NCI-H187 treated with DMSO at 0.1 percent for 48 hours (cell line): ENCODE results near the gene UNC5C.

Experiments
- DNase-seq: peaks from one replicate; lab custom pipeline; 2025; lab: John Stamatoyannopoulos, UW

Gene UNC5C

GRCh38 chr4:95217197-95217596, 331.6 kb downstream of the UNC5C start:
- no peak for DNase-seq

DNA sequence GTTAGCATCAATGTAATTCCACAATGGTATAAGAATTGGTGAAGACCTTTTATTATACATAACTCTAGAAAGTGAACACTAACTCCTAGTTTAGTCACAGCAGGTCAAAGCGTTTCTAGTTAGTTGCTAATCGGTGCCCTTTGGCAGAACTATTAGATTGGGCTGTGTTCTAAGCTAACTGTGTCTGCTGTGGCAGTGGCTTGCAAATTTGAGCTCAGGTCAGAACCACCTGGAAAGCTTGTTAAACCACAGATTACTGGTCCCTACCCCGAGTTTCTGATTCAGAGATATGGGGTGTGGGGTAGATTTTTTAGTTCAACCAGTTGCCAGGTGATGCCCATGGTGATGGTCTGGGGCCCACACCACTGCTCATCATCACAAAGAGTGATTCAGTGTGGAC, 332.1 kb downstream of the UNC5C start:
- no peak for DNase-seq

- no peak for DNase-seq
These were observed 332.7 kb downstream of the UNC5C start for GRCh38 chr4:95215991-95216605.

- DNase-seq, result no peak
These were observed 333.7 kb downstream of the UNC5C start for GRCh38 chr4:95215043-95215442.

DNA sequence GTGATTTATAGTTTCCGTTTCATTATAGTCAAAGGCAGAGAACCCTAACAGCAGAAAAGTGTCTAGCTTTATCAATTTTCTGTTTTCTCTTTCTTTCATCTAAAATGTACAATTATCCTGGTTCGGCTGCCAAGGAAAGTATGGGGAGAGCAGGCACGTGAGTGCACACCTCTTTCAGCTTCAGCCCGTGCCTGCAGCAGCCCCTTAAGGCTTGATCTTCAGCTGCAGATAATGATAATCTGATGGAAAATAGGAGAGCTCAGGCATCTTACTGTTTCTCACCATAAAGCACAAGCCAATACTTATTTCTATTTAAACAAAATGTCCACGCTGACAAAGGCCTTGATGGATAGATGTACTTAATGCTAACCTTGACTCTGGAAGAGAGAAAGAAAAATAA, 334.4 kb downstream of the UNC5C start:
- no peak for DNase-seq

DNA sequence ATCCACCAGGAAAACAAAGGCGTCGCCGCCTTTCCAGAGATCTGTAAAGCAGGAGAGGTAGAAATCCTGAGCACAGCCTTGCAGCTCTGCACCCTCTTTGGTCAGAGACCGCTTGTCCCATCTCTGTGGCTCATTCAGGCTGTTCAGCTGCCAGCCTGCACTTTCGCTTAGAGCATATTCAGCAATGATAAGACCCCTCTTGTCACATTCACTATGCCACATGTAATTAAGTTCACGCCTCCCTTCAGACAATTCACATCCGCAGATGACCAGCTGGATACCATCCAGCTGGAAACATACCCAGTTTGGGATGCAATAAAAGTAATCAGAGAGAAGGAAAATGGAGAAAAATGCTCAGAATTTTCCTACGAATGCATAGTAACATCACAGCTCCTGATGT, 335.4 kb downstream of the UNC5C start:
- DNase-seq, result no peak

DNA sequence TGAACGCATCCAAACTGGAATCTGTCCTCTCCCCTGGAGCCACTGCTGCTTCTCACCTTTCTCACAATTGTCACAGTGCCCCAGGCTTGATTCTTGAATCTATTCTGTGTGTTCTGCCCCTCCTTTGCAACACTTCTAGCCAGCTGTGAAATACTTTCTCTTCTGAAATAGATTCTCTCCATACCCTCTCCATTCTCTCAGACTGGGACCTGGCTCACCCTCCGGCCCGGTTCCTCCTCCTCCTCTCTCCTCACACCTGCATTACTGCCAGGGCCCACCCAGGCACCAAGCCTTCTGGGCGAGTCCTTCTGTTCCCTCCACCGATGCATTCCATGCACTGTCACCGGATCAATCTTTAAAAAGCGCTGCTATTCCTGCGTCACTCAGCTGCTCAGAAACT, 336.1 kb downstream of the UNC5C start:
- no peak for DNase-seq

DNA sequence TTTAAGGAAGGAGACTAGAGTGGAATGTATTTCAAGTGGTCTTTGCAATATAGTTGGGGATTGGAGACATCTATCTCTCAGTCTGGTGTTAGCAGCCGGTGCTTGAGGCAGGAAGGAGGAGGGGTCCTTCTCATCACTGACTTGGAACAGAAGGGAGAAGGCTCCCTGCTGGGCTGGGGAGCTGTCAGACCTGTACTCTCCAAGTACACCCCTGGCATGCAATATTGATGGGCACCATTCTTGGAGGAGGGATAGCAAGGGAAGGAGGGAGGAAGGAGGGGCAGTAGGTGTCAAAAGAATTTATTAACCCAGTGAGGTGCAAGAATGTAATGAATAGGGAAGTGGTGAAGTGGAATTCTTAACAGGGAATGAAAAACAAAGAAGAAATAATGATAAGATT, 338.8 kb downstream of the UNC5C start:
- no peak for DNase-seq

DNA sequence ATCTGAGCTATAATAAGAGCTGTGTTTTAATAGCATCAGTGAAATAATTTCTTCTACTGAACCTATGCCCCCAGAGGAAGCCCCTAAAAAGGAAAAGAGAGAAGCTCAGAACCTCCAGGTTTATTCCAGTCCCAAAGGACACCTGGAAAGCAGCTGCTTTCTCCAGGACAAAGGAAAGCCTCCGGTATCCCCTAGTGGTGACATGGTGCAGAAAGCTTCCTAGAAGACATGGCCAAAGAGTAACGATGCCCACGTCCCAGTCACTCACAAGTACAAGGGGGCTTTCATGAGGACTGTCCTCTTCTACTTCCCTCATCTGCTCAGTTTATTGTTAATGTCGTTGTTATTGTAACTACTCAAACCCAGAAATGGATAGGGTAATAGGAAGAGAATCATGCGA, 343.9 kb downstream of the UNC5C start:
- DNase-seq, result no peak

- DNase-seq, result no peak
These were observed 344.4 kb downstream of the UNC5C start for GRCh38 chr4:95204267-95204844.

GRCh38 chr4:95198961-95199360, 349.8 kb downstream of the UNC5C start:
- no peak for DNase-seq

DNA sequence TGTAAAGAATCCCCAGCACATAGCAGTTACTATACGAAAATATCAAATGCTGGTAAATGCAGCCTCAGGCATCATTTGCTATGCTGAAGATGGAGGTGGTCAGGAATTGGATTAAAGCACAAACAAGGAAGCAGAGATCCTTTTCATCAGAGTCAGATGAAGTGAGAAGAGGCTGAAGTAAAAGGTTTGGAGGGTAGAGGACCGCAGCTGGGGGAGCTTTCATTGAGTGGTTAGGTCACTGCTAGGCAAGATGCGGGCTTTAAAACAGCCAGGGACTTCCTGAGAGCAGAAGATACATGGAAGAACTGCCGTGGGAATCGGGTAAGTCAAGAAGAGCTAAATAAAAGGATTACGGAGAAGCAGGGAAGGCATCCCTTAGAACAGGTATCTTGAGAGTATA, 351.4 kb downstream of the UNC5C start:
- DNase-seq, result no peak

- DNase-seq, result no peak
These were observed 355.2 kb downstream of the UNC5C start for GRCh38 chr4:95193391-95194224.

- no peak for DNase-seq
These were observed 357.2 kb downstream of the UNC5C start for GRCh38 chr4:95191537-95191936.

DNA sequence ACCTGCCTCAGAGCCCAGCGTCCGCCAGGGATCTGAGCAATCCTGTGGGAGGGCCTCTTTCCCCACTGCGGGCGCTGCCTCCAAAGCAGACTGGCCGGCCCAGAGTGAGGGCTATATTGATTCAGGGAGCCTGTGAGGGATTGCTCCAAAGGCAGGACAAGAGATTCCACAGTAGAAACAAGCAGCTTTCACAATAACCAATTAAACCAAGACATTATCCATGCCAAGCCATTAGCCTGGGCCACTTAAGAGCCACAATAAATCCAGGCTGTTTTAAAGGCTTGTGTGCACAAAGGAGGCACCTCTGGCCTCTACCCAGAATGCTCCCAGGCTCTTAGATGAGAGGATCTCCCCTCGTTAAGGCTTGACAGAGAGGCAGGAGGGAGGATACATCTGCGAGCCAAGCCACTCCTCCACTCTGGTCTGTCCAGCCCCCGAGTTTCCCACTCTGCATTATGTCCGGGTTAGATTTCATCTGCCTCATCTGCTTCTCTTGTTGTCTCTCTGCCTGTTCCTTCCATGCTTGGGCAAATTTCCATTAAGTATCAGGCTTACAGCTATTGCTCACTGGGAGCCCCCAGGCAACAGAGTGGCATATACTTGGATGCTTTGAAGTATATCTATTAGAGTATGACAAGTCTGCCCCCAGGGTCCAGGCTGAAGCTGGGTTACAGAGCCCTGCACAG, 357.9 kb downstream of the UNC5C start:
- peak; percentile 81 for DNase-seq

- no peak for DNase-seq
These were observed 359.9 kb downstream of the UNC5C start for GRCh38 chr4:95188701-95189370.

DNA sequence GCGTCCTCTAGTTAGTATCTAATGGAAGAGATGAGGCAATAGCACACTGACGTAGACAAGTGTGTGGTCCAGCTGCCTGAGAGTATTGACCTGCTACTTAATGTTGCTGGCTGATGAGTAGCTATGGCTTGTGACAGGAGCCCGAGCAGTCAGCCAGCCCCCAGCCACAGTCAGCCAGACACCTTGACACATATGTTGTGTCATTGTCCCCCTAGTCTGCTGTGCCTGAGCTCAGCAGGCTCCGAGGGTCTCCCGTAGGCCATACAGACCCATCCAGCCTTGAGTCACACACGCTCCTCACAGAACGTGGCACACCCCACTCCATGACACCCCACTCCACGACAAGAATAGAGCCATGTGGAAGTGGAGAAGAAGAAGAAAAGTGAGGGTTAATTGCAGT, 362.1 kb downstream of the UNC5C start:
- DNase-seq, result no peak

DNA sequence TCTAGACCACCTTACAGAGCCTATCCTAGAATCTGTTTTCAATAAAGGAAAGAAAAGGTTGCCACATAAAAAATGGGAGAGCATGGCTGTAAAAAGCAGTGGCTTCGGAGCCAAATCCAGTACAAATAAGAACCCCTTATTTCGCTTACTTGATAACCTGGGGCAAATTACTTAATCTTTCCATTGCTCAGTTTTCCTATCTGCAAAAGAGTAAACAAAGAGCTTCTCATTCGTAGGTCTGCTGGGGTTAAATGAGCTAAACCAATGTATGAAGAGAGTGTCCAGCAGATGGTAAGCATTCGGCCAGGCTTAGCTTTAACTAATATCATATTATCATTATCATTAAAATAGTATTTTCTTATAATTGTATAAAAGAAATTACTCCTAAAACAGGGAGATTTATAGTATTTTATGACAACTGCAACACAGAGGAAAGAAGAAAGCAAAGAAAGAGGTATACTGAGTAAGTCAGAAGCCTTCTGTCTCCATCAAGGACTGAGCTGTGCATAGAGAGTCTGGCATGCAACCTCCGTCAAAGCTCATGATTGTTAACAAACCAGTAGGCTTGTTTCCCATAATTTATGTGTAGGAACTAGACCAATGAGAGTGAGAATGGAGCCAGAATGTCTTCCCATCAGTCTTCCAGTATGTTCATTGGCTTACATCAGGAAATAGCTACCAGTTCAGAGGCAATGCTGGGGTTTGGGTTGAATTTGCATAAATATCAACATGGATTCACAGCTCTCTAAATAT, 364.9 kb downstream of the UNC5C start:
- no peak for DNase-seq

GRCh38 chr4:95181996-95182306, 366.8 kb downstream of the UNC5C start:
- no peak for DNase-seq

GRCh38 chr4:95181243-95181995, 367.4 kb downstream of the UNC5C start:
- no peak for DNase-seq
